DND-41 (cell line): Measurements from ENCODE around the gene SCART1.

Source experiments
- EZH2 ChIP-seq: IDR thresholded peaks from 3 replicates; pipeline ENCODE4 v1.6.1; 2012; ENCODE audit warnings: borderline replicate concordance, low read depth, mild to moderate bottlenecking, moderate library complexity, low read length, inconsistent platforms; ENCODE audit not compliant: severe bottlenecking
- TF ChIP-seq, protein P1 (sequence below): IDR thresholded peaks from 2 replicates; pipeline ENCODE4 v1.5.1; 2012; ENCODE audit warnings: borderline replicate concordance, low read length, moderate library complexity, mild to moderate bottlenecking; ENCODE audit not compliant: poor library complexity, severe bottlenecking; ENCODE audit errors: extremely low read depth

DNA sequence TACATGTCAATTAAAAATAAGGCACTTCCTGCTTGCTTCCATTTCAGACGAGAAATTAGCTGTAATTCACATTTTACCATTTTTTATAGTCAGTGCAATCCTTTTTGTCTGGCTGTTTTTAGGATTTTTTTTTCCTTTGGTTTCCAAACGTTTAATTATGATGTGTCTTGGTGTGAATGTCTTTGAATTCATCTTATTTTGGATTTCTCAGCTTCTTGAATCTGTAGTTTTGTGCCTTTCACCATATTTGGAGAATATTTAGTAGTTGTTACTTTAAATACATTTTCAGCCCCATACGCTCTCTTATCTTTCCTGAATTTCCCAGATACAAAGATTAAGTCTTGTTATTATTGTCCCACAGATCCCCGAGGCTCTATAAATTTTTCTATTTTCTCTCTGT, 2.4 kb upstream of the SCART1 start:
- TF ChIP-seq, protein P1, sequence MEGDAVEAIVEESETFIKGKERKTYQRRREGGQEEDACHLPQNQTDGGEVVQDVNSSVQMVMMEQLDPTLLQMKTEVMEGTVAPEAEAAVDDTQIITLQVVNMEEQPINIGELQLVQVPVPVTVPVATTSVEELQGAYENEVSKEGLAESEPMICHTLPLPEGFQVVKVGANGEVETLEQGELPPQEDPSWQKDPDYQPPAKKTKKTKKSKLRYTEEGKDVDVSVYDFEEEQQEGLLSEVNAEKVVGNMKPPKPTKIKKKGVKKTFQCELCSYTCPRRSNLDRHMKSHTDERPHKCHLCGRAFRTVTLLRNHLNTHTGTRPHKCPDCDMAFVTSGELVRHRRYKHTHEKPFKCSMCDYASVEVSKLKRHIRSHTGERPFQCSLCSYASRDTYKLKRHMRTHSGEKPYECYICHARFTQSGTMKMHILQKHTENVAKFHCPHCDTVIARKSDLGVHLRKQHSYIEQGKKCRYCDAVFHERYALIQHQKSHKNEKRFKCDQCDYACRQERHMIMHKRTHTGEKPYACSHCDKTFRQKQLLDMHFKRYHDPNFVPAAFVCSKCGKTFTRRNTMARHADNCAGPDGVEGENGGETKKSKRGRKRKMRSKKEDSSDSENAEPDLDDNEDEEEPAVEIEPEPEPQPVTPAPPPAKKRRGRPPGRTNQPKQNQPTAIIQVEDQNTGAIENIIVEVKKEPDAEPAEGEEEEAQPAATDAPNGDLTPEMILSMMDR, result no peak
- TF ChIP-seq EZH2, result no peak
